HG03025 (cell line): ENCODE data around the gene KDM4B.

Source experiments
- ATAC-seq: cut with Tn5 transposase; IDR thresholded peaks from one replicate; pipeline ENCODE4 v1.9.1; 2021; ENCODE audit warnings: mild to moderate bottlenecking, moderate library complexity; ENCODE audit not compliant: unreplicated experiment, low FRiP score

Gene KDM4B

DNA sequence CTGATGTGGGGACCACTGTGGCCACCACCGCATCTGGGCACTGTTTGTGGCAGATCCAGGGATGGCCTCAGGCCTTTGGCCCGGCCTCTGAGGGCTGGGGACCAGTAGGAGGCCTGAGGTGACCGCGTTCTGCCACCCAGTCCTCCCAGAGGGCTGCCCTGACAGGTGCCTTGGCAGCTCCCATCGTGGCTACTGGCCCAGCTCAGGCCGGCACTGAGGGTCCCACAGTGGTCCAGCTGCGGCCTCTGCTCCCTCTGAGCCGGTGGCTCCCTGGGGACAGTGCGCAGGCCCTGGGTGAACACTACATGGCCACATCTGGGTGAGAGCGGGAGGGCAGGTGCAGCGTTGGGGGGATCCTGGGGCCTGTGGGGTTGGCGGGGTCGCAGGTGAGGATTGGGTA is 61.9 kb downstream of the KDM4B start:
- ATAC-seq, result no peak

DNA sequence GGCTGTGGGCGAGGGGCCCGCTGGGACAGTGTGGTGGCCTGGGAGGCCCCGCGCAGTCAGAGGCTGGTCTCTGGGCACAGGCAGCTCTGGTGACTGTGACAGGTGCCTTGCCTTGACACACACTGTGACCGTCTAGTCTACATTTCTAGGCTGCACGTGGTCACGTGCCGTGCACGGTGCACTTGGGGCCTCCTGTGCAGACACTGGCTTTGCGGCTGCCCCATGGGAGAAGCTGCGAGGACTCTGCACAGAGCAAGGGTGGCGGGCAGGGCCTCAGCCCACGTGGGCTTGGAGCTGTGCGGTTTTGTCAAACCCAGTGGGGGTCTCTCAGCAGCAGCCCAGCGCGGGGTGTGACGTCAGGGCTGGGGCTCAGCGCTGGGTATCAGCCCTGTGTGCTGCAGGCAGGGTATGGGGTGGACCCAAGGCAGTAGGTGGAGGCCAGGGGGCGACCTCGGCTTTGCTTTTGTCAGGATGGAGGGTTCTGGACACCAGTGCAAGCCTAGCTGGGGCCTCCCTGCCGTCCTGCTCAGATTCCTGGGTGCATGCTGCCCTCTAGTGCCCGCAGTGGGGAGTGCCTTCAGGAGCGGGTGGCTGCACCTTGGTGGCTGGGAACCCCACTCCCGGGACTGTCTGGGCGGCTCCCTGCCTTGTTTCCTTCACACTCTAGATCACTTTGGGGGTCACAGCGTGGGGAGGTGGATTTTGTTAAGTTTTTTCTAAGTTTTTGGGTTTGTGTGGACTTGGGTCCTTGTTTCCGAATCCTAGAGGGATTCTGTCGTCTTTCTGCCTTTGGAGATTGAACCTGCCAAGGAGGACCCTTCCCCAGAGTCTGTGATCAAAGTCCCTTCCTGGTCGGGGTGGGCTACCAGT is 62.6 kb downstream of the KDM4B start:
- ATAC-seq, result no peak

DNA sequence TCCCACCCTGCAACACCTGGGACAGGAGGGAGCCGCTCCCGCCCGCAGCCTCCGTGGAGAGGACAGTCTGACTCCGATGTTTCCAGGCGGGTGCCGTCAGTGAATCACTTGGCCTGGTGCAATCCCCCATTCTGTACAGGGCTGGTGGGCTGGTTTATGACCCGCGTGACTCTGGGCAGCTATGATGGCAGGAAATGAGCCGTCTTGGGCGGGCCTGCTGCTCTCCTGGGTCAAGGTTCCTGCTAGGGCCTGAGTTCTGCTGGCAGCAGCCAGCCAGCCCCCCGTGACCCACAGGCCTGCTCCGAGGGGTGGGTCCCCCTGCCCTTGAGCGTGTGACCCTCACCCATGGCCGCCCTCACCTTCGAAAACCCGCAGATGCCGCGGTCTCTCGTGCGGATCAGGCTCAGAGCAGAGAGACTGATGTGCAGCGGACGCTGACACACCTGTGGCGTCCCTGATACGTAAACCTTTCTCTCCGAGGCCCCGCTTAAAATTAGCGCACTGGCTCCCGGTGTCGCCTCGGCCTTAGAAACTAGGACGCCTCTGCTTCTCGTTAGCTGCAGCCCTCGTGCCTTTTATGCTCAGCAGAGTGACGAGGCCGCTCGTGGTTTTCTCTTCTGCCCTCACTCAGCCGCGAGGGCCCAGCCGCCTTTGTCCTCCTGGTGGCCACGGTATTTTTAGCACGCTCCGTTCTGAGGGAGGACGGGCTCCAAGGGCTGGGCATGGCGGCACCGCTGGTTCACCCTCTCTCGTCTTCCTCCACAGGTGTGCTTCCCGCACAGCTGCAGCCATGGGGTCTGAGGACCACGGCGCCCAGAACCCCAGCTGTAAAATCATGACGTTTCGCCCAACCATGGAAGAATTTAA is 63.4 kb downstream of the KDM4B start:
- ATAC-seq, result no peak

DNA sequence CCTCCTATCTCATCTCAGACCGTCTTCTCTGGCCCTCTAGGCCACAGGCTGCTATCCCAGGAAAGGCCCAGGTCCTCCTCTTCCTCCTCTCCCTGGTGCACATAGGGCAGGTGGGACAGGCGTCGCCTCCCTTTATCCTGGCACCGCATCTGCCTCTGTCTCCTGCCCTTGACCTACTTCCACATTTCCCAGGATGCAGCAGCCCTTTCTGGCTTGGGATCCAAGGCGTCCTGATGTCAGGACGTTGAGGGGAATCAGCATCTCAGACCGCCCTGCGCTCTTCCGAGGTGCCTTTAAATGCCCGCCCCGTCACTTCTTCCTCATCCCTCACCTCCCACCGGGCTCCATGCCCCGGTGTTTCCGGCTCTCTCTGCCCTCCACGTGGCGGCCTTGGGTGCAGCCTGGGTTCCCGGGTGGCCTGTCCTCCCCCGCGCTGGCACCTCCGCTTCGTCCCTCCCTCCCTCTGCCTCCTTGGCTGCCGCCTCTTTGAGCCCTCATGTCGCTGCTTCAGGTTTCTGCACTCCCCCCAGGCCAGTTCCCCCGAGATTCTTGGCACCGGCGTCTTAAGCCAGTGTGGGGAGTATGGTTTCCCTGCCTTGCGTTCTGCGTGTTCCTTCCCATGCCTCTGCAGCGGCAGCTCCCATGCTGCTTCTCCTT is 66.3 kb downstream of the KDM4B start:
- no peak for ATAC-seq

DNA sequence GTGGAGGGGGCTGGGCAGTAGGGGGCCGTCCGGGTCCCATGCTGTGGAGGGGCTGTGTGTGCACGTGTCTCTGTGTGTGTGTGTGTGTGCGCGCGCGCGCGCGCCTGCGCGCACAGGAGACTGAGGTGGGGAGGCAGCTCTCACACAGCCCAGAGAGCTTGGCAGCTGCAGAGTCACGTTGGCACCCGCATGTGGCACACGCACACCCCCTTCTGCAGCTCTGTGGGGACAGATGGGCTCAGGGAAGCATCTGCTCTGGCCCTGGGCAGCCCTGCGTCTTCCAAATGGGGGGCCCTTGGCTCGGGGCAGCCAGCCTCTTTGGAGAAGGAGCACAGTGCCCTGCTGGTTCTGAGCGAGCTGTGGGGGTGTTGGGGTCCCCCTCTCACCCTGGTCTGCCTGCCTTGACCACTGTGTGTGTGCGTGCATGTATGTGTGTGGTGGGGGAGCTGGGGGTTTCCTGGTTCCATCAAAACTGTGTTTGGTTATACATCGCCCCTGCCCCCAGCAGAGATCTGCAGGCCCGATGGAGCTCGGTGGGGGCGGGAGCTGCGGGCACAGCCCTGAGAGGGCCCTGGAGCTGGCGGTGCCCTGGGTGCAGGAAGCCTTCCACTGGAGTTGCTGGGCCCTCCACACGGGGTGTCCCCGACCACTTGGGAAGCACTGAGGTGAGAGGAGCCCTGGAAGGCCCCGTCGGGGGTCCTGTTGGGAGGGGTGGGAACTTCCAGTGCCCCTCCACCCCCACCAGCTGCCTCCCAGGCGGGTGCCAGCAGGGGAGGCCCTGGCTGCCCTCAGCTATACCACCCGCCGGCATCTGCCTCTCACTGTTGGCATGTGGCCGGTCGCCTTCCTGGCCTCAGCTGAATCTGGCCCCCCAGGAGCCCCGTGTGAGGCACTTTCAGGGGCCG is 67.1 kb downstream of the KDM4B start:
- no peak for ATAC-seq

DNA sequence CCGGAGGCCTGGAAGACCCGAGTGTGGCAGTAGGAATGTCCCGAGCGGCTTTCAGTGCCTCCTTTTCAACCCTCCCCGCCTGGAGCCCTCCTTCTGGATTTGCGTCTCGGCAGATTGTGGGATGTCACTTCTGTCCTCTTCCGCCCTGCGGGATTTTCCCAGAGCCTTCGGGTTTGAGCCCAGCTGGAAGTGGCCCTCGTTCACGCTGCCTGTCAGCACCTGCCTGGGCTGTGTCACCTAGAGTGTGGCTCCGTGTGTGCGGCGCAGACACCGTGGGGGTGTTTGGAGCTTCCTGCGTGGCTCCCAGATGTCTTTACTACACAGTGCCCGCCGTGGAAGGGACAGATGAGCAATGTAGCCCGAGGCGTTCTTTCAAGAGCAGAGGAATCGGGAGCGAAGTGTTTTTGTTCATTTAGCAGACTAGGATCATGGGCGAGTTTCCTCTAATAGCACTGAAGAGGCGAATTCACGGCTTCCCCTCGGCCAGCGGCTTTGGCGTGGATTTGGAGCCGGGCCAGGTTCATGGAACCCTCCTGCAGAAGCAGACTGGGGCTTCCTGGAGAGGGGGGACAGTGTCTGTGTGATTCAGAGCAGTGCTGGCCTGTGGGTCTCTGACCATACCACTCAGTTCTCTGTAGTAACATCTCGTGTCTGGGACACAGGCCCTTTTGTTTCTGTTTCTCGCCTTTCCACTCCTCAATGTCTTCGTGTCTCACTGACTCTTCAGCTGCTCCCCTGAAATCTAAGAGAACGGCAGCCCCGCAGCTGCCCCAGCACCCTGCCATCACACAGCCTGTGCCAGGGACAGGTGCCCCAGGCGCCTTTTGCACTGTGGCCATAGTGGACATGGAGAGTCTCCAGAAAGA is 68.0 kb downstream of the KDM4B start:
- no peak for ATAC-seq

DNA sequence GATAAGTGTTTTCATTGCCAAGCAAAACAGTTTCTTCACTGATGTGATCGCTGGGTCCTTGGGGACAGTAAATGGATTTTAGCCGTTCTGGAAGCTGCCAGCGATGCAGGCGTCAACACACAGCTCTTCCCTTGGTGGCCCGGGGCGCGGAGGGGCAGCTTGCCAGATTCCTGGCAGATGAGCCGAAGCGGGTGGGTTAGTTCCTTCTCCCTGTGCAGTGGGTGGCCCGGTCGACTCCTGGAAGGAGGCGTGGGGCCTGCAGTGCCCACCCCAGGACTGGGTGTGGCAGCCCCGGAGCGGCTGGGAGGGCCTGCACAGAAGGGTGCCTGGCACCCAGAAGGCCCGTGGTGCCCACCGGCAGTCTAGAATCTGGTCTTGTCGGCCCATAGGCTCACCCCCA is 69.0 kb downstream of the KDM4B start:
- ATAC-seq, result no peak

DNA sequence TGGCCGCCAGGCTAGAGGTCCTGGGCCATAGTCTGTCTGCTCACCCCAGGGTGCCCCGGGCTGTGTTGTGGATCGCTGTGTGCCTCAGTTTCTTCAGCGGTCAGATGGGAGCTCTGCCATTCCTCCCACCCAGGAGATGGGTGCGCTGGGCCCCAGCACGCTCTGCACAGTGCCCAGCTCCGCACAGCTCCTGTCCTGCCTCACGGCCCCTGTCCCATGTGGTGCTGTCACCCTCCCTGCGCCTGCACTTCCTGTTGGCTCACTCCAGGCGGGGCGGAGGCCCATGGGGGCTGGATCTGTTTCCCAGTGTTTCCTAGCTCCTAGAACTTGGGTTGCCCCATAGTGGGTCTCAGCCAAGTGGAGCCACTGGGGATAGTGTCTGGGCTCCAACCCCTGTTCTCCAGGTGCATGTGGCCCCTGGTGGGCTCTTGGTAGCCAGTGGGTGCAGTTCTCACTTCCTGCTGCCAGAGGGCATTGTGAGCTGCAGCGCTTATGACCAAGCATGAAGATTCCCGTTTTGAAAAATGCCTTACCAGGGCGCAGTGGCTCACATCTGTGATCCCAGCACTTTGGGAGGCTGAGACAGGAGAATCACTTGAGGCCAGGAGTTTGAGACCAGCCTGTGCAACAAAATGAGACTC is 69.8 kb downstream of the KDM4B start:
- ATAC-seq, result no peak

DNA sequence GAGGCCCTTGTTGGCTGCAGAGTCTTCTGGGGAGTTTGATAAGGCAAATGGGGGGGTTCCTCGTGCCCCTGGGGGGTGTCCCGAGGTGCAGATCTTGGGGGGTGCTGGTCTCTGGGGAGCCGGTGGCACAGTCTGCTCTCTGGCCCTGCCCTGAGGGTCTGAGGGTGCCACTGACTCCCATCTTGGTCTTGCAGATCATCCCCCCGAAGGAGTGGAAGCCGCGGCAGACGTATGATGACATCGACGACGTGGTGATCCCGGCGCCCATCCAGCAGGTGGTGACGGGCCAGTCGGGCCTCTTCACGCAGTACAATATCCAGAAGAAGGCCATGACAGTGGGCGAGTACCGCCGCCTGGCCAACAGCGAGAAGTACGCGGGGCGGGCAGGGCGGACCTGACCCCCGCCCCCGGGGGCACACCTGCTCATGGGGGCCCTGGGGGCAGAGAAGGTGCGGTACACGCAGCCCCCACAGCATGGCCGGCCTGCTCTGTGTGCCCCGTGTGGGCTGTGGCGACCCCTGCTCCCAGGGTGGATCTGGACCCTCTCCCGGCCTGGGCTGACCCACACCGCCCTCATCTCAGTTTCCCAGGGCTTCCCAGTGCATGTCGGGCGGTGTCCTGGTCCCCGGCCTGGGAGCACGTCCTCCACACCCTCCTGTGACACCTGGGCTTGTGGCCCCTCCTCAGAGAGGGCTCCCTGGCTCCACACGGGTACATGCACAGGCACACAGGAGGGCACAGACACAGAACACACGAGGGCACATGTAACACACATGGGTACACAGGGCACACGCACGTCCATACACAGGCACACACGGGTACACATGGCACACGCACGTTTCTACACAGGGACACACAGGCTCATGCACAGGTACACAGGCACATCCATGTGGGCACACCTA is 71.0 kb downstream of the KDM4B start:
- ATAC-seq, result no peak

DNA sequence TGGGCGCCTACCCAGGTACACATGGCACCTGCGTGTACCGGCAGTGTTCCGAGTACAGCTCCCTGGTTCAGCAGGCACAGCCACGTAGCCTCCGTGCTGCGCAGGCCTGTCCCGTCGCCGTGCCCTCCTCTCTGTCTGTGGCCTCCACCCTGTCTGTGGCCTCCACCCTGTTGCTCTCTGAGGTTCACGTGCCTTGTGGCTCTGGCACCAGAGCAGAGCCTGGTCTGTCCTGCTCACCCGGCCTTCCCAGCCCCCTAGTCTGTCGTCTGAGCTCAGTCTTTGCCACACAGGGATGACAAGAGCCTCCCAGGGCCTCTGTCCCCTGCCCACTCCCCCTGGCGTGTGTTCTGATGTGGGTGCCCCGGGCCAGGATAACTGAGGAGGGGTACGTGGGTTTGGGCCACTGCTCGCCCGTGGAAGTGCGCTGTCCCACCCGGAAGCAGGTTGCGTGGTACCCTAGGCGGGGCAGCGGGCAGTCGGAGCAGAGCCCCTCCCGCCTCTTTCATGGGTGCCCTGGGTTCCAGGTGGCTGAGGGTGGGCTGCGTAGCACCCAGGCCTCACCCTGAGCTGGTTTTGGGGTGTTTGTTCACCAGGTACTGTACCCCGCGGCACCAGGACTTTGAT is 71.7 kb downstream of the KDM4B start:
- no peak for ATAC-seq

DNA sequence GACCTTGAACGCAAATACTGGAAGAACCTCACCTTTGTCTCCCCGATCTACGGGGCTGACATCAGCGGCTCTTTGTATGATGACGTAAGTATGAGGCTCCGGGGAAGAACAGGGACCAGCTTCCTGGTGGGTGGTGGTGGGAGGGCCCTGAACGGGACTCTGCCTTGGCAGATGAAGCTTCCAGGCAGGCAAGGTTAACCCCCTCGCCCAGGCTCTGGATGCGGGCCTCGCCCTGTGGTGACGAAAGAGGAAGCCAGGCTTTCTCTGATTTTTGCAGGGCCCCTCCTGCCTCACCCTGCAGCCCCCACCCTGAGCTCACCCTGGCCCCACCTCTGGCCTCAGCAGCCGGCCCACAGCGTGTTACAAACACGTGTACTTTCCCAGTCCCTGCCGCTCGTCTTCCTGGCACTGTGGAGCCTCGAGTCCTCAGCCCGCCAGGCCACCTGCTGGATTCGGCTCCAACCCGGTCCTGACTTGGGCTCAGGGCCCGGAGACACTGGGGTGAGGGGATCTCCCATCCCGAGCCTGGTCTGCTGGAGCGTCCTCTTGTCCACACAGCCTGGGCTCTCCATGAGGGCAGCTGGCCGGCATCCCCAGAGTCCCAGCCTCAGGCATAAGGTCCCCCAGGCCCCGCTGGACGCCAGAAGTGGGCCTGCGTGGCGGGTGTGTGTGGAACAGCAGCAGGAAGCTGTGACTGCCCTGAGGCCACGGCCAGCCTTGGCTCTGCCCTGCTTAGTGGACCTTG is 72.4 kb downstream of the KDM4B start:
- ATAC-seq, result no peak

DNA sequence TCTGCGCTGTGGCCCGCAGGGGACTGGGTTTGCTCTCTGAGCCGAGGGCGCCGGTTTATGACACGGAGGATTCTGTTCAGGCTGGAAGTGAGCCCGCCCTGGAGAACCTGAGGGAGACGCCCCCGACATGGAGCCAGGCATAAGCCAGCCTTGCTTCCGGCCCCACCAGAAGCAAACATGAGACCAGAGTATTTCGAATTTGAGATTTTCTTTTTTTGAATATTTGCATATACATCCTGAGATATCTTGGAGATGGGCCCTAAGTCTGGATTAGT is 72.9 kb downstream of the KDM4B start:
- ATAC-seq, result no peak

DNA sequence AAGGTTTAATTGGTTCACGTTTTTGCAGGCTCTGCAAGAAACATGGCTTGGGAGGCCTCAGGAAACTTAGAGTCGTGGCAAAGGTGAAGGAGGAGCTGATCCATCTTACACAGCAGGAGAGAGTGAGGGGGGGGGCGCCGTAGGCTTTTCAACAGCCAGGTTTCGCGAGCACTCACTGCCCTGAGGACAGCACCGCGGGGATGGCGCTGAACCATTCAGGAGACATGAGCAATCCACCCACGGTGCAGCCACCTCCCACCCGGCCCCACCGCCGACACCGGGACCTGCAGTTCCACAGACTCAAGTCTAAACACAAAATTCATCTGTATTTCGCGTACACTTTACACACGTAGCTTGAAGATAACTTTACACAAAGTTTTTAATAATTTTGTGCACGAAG is 73.6 kb downstream of the KDM4B start:
- ATAC-seq, result no peak

DNA sequence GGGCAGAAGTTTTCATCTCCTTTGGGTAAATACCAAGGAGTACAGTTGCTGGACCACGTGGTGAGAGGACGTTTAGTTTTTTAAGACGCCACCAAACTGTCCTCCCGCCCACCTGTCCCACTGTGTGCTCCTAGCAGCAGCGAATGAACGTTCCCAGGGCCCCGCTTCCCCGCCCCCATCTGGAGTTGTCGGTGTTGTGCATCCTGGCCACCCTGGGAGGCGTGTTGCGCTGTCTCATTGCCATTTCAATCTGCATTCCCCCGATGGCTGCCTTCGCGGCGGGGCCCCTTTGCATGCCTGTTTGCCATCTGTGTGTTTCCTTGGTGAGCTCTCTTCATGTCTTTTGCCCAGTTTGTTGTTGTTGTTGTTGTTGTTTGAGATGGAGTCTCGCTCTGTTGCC is 76.1 kb downstream of the KDM4B start:
- no peak for ATAC-seq

DNA sequence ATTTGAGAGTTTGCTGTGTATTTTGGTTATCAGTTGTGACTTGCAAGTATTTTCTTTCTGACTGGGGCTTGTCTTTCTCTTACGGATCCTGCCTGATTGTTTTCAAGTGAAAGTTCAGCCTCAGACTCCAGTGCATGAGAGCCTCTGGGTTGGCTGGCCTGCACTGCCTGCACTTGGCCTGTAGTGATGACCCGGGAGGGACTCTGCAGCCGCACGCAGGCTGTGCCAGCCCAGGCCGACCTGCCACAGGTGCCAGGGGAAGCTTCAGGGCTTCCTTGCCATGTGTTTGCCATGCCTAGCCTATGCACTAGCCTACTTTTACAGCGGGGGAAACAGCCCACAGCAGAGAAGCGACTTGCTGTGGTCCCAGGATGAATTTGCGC is 77.0 kb downstream of the KDM4B start:
- ATAC-seq, result no peak

DNA sequence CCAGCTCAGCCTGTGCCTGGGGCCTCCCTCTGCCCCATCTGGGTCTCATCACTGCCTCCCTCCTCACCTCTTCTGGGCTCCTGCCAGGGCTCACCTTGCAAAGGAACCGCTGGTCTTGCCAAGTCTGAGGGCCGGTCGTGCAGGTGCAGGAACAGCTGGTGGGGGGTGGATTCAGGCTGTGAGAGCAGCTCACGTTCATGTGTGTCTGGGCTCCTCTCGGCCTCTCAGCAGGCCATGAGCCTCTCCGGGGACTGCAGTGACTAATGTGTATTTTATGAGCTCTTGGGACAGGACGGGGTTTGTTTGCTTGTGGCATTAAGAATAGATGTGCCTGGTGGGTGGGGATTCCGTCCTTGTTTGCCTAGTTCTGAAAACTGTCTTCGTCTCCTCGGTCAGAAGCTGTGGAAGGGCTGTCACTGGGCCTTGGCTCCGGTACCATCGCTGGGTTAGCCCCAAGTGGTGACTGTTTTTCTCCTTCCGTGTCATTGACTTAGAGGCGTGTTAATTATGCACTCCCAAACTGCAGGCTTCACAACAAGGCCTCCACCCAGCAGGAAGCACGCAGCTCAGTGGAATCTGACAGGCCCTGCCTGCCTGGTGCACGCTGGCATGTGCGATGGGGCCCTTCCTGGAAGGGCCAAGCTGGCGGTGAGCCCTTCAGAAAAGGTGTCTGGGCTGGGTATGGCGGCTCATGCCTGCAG is 77.6 kb downstream of the KDM4B start:
- no peak for ATAC-seq
